AG04450 (cell line): ENCODE data around the gene PAXX. TPM values are rescaled to one million over a fixed set of nuclear protein-coding genes. Genes with fewer than 3 reads are reported as not detected.

ENCODE experiments used
- CTCF ChIA-PET: fragments of 300-600, 350-600 bp; formaldehyde crosslinking; extraction: SDS; loops from one replicate; lab custom pipeline; 2022; ENCODE audit warnings: antibody characterized with exemption, inconsistent platforms; lab: Charles Lee
- POLR2A ChIA-PET: fragments of 350-600 bp; formaldehyde crosslinking; extraction: SDS; loops from one replicate; lab custom pipeline; 2021; ENCODE audit warnings: antibody characterized with exemption, inconsistent platforms; lab: Yijun Ruan, JAX
- DNase-seq: peaks from one replicate; pipeline ENCODE4 v3.0.0-alpha.2; 2011; ENCODE audit warnings: low read depth, low spot score
- H3K27ac ChIP-seq: one replicate; pipeline ENCODE4 v1.5.1; 2012; ENCODE audit warnings: low read depth, low read length, control low read depth
- H3K27me3 ChIP-seq: one replicate; pipeline ENCODE4 v1.6.0; 2012; ENCODE audit warnings: low read length; ENCODE audit not compliant: control insufficient read depth, insufficient read depth
- H3K4me3 ChIP-seq: 2 replicates; pipeline ENCODE4 v1.5.1; 2011; ENCODE audit warnings: mild to moderate bottlenecking, low read depth, low read length, control low read depth
- H3K9me3 ChIP-seq: 2 replicates; pipeline ENCODE4 v1.5.1; 2012; ENCODE audit warnings: low read length; ENCODE audit not compliant: control insufficient read depth, insufficient read depth
- polyA minus RNA-seq: library from RNA; depleted of rRNA, polyadenylated mRNA; stranded (reverse); fragments of >200 nt; gene quantifications from 2 replicates; pipeline ENCODE4 v1.2.3, GENCODE V29; 2011; rRNA and poly(A)+ RNA removed
- polyA plus RNA-seq: library from polyadenylated mRNA; depleted of rRNA; stranded (reverse); fragments of >200 nt; gene quantifications from 2 replicates; pipeline ENCODE4 v1.2.3, GENCODE V29; 2011; rRNA removed
- TF ChIP-seq, protein P1 (sequence below): IDR thresholded peaks from 2 replicates; pipeline ENCODE4 v1.5.1; 2011; ENCODE audit warnings: low read depth, low read length, control low read depth, inconsistent platforms

PAXX gene, protein sequence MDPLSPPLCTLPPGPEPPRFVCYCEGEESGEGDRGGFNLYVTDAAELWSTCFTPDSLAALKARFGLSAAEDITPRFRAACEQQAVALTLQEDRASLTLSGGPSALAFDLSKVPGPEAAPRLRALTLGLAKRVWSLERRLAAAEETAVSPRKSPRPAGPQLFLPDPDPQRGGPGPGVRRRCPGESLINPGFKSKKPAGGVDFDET
- 6.0 and 6.7 TPM in 2 replicates for polyA plus RNA-seq
- 1.6 and 3.1 TPM in 2 replicates for polyA minus RNA-seq

DNA sequence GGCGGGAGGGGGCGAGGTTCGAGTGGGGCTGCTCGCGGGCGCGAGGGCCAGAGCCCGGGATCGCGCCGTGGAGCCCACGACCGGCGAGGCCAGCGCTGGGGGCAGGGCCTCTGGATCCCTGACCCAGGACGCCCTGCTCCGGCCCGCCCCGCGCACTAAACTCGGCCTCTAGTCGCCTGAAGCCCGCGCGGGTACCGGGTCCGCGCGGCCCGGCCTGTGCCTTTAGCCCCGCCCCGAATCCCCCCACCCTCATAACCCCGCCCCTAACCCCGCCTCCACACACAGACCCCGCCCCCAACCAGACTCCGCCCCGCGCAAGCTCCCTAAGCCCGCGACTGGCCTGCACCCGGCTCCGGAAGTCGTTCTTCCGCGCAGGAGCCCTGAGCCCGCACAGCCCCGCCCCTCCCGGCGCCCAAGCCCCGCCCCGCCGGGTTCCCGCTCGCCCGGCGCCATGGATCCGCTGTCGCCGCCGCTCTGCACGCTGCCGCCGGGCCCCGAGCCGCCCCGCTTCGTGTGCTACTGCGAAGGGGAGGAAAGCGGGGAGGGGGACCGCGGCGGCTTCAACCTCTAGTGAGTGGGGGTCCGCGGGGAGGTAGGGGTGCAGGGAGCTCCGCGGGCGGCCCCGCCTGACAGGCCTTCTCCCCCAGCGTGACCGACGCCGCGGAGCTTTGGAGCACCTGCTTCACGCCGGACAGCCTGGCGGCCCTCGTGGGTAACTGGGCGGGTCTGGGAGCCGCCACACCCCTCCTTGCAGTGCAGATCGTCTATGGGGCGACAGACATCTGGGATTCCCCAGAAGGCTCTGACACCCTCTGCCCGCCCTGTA lies at the start of gene PAXX:
TSS of gene PAXX (plus strand) at position 430 of the 826 bp plus-strand sequence. CDS start at position 452, 22 bp downstream.
- Histone ChIP-seq H3K27ac (no peak within 1 kb of the TSS), H3K4me3 (peak within 1 kb of the TSS; percentile 74), H3K9me3 (peaks cover 12% of the 10 kb centered on the region), H3K27me3 (peaks cover 6% of the 10 kb centered on the region)
- CTCF ChIA-PET = interaction anchor here (0.6 to 2.8 kb wide), 4 partner anchors 37 to 72 kb away, joined by 3 to 11 read pairs (median 3); no protein-coding TSS in a partner anchor
- POLR2A ChIA-PET = interaction anchor here (0.6 to 1.1 kb wide), 4 partner anchors 8 to 284 kb away, joined by 3 to 4 read pairs (median 3); partner anchors contain the start of gene EDF1
- DNase-seq = peak; percentile 57
- TF ChIP-seq, protein P1, sequence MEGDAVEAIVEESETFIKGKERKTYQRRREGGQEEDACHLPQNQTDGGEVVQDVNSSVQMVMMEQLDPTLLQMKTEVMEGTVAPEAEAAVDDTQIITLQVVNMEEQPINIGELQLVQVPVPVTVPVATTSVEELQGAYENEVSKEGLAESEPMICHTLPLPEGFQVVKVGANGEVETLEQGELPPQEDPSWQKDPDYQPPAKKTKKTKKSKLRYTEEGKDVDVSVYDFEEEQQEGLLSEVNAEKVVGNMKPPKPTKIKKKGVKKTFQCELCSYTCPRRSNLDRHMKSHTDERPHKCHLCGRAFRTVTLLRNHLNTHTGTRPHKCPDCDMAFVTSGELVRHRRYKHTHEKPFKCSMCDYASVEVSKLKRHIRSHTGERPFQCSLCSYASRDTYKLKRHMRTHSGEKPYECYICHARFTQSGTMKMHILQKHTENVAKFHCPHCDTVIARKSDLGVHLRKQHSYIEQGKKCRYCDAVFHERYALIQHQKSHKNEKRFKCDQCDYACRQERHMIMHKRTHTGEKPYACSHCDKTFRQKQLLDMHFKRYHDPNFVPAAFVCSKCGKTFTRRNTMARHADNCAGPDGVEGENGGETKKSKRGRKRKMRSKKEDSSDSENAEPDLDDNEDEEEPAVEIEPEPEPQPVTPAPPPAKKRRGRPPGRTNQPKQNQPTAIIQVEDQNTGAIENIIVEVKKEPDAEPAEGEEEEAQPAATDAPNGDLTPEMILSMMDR = no peak

DNA sequence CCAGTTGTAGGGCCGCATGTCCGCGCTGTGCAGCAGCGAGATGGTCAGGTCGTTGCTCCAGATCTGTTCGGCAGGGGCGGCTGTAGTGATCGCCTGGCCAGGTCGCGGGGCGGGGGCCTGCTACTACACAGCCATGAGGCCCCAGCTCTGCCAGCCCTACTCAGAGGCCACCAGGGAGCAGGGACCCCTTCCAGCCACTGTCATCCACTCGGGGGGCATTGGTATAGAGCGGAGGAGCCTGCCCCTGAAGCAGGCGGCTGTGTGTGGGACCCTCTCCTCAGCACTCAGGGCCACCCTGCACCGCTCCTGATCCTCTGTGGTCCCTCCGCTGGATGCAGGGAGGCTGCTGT lies 49.4 kb upstream of the PAXX start:
- DNase-seq = no peak
- ChIA-PET CTCF (no interaction called here), POLR2A (no interaction called here)
- peak overlapping the region; percentile 78 for H3K4me3 ChIP-seq
- TF ChIP-seq, protein P1 = no peak
- no peak overlapping the region for H3K27ac ChIP-seq
- H3K27me3 ChIP-seq = no peaks in the 10 kb centered on the region
- H3K9me3 ChIP-seq = peaks cover 16% of the 10 kb centered on the region; the same call in 1 of the 2 replicates

DNA sequence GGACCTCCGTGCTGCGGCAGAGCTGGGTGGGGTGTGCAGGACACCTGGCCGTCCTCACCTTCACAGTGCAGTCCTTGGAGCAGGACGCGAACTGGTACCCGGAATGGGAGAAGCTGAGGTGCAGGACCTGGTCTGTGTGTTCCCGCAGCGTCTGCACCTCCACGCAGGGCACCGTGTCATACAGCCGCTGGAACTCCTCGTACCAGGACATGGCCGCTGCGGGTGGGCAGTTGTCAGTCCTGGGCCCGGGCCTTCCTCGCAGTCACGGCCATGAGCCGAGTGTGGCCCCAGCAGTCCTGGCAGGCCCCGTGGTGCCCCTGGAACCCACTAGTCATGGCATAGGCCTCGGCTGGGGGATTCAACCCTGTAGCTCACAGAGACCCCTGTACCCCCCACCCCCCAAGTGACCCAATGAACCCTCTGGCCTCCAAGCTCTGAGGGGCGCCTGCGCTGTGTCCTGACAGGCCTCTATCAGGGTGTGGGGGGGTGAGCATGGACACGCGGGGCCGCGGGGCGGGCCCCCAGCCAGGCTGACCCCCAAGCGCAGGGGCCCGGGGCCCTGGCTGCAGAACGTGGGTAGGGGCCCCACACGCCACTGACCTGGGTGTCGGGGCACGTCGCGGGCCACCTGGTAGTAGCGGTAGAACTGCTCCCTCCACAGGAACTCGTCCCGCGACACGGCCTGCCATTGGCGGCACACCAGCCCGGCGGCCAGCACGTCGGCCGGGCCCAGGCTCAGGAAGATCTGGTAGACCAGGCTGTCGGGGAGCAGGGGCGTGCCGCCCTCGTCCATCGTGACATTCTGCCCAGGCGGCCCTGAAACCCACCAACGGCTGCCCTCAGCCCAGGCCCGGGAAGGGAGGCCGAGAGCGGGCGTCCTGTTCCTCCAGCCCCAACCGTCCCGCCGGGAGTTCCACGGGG lies 48.7 kb upstream of the PAXX start:
- DNase-seq = no peak
- ChIA-PET POLR2A (interaction anchor here (1.0 to 1.2 kb wide), 2 partner anchors 62 to 86 kb away, joined by 3 read pairs; no protein-coding TSS in a partner anchor), CTCF (no interaction called here)
- TF ChIP-seq, protein P1 = no peak
- H3K9me3 ChIP-seq = peaks cover 16% of the 10 kb centered on the region; the same call in 1 of the 2 replicates
- peak overlapping the region; percentile 61 for H3K27ac ChIP-seq
- H3K4me3 ChIP-seq = peak overlapping the region; percentile 78
- H3K27me3 ChIP-seq = no peaks in the 10 kb centered on the region

DNA sequence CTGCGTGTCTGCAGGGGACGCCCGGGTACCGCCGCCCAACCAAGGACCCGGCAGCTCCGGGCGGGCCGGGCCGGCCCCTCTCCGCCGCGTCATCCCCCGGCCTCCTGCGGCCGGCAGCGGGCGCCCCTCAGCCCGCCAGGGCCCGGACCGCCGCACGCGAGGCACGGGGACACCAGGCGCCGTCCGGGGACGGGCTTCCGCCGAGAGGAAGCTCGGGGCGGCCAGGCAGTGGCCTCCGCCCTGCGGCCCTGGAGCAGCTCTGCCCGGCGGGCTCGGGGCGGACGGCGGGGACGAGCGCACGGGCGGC lies 48.1 kb upstream of the PAXX start:
- DNase-seq = peak; percentile 10
- POLR2A ChIA-PET = interaction anchor here (1.0 to 1.2 kb wide), 2 partner anchors 62 to 85 kb away, joined by 3 read pairs; no protein-coding TSS in a partner anchor
- no peaks in the 10 kb centered on the region for H3K27me3 ChIP-seq
- H3K4me3 ChIP-seq = peak overlapping the region; percentile 78
- peaks cover 16% of the 10 kb centered on the region; the same call in 1 of the 2 replicates for H3K9me3 ChIP-seq
- CTCF ChIA-PET = interaction anchor here (0.6 to 1.2 kb wide), 2 partner anchors 58 to 85 kb away, joined by 3 to 6 read pairs; partner anchors contain the start of gene TRAF2
- TF ChIP-seq, protein P1 = no peak
- peak overlapping the region; percentile 61 for H3K27ac ChIP-seq
